CD4-positive, alpha-beta T cell treated with Interleukin-15 for 1 hour (primary cell): ENCODE data around the gene EIF2B2.
"Not testable (repeated sequence)": the region's sequence is repeated elsewhere in the genome, so short reads cannot be mapped to it uniquely, and the experiment has no call there.

Source experiments
- DNase-seq: peaks from one replicate; pipeline ENCODE4 v3.0.0-alpha.2; 2020

The EIF2B2 gene

GRCh38 chr14:74995781-74996180, 6.9 kb upstream of the EIF2B2 start:
- not testable (repeated sequence) for DNase-seq

DNA sequence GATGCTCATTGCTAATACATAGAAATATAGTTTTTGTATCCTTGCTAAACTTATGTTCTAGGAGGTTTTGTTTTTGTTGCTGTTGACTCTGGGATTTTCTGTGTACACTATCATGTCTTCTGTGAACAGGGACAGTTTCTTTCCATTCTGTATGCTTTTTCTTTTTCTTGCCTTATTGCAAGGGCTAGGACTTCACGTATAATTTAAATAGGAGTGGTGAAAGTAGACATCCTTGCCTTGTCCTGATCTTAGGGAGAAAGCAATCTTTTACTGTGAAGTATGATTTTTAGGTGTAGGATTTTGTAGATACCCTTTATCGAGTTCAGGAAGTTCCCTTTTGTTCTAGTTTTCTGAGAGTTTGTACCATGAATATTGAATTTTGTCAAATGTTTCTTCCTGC, 1.5 kb upstream of the EIF2B2 start:
- no peak for DNase-seq

DNA sequence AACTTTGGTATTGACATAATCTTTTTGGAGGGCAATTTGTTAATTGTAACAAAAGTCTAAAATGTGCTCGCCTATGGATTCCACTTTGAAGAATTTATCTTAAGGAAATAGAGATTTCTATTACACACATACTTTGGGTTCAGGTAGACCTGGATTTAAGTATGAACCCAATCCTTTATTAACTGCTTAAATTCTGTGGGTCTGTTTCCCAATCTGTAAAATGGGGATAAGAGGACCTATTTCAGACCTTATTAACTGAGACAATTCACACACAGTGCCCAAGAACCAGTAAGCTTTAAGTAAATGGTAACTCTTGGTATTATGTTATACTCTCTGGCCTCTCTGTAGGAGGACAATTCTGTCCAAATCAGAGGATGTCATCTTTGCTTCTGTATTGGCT, 822 bp upstream of the EIF2B2 start:
- no peak for DNase-seq

- no peak for DNase-seq
These were observed 718 bp downstream of the EIF2B2 start for GRCh38 chr14:75003250-75004027.

- no peak for DNase-seq
These were observed 2.6 kb downstream of the EIF2B2 start for GRCh38 chr14:75005357-75005756.

GRCh38 chr14:75009176-75009575, 6.5 kb downstream of the EIF2B2 start:
- DNase-seq: no peak

- DNase-seq: no peak
These were observed 7.9 kb downstream of the EIF2B2 start for GRCh38 chr14:75010472-75011093.

DNA sequence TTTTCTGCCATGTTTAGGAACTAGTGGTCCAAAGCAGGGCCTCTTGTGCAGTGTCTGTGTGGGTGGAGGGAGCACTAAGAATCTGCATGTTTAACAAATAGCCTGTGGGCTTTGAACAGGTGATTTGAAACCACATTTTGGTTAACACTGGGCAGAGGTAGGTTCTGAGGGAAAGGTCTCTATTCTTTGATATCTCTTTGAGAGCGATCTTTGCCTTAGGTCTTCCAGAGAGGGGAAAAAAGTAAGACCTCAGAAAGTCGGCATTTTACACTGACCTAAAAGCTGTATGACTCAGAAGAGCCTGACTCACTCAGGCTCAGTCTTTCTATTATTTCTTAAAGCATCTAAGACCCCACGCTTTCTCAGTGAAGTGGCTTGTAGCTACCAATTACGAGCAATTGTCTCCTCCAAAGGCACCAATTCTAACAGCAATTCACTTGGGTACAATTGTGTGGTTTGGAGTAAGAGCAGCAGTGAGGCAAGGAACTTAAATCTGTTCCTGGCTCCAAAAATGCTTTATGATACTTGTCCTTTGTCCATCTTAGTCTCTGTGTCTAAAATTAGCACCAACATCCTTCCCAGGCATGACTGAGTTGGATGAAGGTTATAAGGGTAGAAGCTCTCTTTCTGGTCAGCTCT, 8.8 kb downstream of the EIF2B2 start:
- no peak for DNase-seq

DNA sequence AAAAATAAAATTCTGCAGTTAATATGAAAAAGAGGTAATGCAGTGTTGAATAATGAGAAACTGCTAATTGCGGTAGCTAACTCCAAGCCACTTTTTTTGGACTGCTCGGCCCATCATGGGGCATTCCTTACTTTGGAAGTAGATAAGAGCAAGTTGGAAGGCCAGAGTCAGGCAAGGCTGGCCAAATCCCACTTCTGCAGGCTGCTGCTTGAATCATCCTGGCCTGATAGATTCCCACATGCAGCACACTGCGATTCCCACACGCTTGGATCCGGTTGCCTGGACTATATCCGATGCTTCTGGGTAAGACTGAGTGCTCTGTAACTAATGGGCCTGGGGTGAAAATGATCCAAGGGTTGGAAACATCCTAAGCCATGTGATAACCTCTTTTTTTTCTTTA, 10.6 kb downstream of the EIF2B2 start:
- no peak for DNase-seq

- no peak for DNase-seq
These were observed 12.8 kb downstream of the EIF2B2 start for GRCh38 chr14:75015496-75015895.

GRCh38 chr14:75016815-75017214, 14.1 kb downstream of the EIF2B2 start:
- DNase-seq: no peak

DNA sequence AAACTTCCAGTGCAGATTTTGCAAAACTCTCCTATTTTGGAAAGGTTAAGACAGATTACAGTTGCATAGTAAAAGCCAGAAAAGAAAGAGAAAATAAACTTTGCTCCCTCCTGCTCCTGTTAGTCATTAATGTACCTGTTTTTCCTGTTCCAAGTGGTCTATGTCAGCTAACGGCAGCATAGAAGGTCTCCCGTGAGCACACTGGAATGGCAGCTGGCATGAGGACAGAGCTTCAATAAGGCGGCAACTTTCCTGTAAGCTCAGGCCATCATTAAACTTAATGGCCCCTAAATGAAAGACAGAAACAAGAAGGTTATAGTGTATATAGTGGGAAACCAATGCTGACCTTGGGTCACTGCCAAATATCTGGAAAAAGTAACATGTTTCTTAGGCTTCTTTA, 16.0 kb downstream of the EIF2B2 start:
- no peak for DNase-seq

GRCh38 chr14:75022655-75023054, 19.9 kb downstream of the EIF2B2 start:
- no peak for DNase-seq

- DNase-seq: no peak
These were observed 20.4 kb downstream of the EIF2B2 start for GRCh38 chr14:75023108-75023507.

GRCh38 chr14:75025082-75025481, 22.4 kb downstream of the EIF2B2 start:
- DNase-seq: no peak

- no peak for DNase-seq
These were observed 23.2 kb downstream of the EIF2B2 start for GRCh38 chr14:75025876-75026275.

- DNase-seq: no peak
These were observed 27.4 kb downstream of the EIF2B2 start for GRCh38 chr14:75030147-75030546.

- no peak for DNase-seq
These were observed 30.2 kb downstream of the EIF2B2 start for GRCh38 chr14:75032939-75033338.

DNA sequence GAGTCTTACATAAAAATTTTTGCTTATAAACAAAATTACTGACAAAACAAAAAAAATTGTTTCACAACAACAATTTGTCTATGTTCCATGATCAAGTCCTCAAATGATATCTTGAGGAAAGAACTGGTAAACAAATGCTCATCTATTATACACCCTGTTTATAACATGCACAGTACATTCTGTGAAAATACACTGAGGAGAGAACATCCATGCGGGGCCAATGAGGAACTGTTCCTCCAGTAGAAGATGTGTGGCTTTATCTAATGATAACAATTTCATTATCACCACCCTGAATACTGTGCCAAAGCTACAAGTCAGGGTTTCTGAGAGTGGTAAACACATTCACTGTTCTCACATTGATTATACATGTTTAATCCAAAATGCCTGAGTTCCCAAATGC, 37.8 kb downstream of the EIF2B2 start:
- no peak for DNase-seq

- DNase-seq: no peak
These were observed 38.2 kb downstream of the EIF2B2 start for GRCh38 chr14:75040959-75041358.

DNA sequence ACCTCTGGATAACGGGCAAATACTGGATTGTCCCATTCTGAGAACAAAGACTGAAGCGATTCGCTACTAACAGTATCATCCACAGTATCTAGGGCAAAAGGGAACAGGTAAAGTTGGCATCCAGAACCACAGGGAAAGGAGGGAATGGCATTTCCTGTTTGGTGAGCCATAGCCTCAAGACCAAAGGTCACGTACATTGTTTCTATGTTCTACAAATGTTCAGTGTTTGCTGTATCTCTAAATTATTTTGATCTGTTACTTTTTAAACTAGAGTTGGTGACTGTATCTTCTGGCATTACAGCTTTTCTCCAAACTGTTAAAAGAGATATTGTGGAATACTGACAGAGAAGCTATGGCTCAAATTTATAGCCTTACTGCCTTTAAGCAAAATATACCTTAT, 38.9 kb downstream of the EIF2B2 start:
- no peak for DNase-seq

DNA sequence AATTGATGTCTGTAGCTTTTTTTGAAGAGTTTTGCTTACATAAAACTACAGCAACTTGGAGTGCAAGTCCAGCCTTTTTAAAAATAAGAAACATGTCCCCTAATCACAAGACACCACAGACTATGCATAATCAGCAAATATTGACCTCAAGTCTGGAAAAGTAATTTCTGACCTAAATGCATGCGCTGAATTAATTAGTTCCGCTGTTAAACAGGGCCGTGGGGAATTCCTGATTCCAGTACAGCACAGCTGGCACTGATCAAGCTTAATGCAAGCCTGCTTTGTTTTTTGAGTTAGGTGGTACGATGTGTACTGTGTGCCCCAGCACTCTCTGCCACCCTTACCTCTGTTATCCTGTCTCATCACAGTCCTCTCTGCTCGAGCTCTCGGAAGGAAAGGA, 39.3 kb downstream of the EIF2B2 start:
- no peak for DNase-seq

GRCh38 chr14:75044322-75044721, 41.6 kb downstream of the EIF2B2 start:
- DNase-seq: no peak

DNA sequence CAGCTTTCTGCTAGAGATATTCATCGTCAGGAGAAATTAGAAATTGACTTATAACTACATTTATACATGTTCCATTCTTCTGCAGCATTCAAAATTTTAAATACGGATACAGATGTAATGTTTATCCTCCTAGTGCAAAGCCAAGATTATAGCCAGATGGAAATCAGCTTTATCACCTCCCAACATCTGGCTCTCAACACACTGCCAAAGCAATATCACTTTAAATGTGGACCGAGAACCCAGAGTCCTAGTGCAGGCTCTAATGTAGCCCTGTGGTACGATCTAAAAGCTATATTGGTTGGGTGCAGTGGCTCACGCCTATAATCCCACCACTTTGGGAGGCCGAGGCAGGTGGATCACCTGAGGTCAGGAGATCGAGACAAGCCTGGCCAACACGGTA, 42.0 kb downstream of the EIF2B2 start:
- DNase-seq: no peak
